GM12874 (cell line): ENCODE data around the gene TMPRSS12.

Experiments used
- TF ChIP-seq, protein P1 (sequence below): IDR thresholded peaks from 2 replicates; pipeline ENCODE4 v1.5.1; 2011; ENCODE audit warnings: low read depth, mild to moderate bottlenecking, control low read depth, low read length, moderate library complexity; ENCODE audit not compliant: insufficient read depth

The TMPRSS12 gene

DNA sequence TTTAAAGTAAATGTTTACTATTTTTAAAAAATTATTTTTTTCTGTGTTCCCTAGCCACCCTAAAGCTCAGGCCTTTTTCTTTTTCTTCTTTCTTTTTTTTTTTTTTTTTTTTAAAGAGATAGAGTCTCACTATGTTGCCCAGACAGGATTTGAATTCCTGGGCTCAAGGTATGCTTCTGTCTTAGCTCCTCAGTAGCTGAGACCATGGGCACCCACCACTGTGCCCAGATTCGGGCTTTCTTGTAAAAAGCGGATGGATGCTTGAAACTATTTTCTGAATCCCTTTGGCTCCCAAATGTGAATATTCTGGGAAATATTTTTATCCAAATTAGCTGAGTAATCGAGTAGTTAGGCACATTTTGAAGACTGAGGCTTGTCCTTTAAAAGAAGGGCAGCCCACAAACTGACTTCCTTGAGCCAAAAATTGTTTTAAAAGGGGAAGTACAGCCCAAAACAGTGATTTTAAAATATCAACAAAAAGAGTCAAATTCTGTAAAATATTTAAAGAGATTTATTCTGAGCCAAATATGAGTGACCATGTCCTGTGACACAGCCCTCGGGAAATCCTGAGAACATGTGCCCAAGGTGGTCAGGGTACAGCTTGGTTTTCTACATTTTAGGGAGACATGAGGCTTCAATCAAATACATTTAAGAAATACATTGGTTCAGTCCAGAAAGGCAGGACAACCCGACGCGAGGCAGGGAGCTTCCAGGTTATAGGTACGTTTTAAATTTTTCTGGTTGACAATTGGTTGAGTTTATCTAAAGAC is 80.8 kb downstream of the TMPRSS12 start:
- TF ChIP-seq, protein P1, sequence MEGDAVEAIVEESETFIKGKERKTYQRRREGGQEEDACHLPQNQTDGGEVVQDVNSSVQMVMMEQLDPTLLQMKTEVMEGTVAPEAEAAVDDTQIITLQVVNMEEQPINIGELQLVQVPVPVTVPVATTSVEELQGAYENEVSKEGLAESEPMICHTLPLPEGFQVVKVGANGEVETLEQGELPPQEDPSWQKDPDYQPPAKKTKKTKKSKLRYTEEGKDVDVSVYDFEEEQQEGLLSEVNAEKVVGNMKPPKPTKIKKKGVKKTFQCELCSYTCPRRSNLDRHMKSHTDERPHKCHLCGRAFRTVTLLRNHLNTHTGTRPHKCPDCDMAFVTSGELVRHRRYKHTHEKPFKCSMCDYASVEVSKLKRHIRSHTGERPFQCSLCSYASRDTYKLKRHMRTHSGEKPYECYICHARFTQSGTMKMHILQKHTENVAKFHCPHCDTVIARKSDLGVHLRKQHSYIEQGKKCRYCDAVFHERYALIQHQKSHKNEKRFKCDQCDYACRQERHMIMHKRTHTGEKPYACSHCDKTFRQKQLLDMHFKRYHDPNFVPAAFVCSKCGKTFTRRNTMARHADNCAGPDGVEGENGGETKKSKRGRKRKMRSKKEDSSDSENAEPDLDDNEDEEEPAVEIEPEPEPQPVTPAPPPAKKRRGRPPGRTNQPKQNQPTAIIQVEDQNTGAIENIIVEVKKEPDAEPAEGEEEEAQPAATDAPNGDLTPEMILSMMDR: no peak

DNA sequence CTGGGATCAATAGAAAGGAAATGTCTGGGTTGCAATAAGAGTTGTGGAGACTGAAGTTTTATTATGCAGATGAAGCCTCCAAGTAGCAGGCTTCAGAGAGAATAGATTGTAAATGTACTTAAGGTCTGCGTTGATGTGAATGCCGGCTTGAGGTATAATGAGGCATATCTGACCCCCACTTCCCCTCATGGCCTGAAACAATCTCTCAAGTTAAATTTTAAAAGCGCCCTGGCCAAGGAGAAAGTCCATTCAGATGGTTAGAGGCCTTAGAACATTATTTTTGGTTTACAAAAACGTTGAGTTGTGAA is 81.4 kb downstream of the TMPRSS12 start:
- TF ChIP-seq, protein P1: no peak

DNA sequence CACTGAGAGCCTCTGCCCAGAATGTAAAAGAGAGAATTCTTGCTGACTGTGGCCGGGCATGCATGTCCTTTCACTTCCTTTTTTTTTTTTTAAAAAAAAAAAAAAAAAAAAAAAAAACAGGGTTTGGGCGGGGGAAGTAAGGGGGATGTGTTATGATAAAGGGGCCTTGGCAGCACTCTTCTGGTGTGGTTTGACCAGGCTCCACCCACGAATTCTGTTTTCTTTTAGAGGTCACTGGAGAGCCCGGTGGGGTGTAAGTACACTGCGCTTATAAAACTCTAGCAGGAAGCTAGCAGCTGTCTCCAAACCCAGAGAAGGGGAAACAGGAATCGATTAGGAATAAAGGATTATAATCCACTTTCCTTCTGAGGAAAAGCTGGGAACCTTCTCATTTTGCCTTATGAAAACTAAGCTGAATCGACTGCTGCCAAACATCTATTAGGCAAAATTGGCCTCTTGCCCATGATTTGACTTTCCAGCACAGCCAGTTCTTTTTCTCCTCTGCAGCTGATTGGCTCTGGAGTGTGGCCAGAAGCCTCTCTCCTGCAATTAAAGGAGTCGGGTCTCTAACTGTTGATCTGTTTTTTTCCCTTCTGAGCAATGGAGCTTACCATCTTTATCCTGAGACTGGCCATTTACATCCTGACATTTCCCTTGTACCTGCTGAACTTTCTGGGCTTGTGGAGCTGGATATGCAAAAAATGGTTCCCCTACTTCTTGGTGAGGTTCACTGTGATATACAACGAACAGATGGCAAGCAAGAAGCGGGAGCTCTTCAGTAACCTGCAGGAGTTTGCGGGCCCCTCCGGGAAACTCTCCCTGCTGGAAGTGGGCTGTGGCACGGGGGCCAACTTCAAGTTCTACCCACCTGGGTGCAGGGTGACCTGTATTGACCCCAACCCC is 82.0 kb downstream of the TMPRSS12 start:
- TF ChIP-seq, protein P1: no peak

DNA sequence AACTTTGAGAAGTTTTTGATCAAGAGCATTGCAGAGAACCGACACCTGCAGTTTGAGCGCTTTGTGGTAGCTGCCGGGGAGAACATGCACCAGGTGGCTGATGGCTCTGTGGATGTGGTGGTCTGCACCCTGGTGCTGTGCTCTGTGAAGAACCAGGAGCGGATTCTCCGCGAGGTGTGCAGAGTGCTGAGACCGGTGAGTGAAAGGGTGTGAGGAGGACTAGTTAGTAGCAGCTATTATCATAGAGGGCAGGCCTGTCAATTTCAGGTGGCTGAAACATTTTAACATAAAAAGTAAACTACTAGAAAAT is 82.6 kb downstream of the TMPRSS12 start:
- TF ChIP-seq, protein P1: no peak

DNA sequence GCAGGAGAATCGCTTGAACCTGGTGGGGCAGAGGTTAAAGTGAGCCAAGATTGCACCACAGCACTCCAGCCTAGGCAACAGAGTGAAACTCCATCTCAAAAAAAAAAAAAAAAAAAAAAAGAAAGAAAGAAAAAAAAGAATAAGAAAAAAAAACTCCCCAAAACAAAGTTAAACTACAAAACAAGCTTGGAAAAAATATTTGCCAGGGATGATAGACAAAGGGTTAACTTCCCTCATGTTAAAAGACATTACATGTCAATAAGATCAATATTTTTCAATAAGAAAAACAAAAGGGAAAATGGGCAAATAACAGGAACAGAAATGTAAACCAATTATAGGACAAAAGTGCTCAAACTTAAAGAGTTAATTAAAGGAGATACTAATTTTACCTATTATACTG is 83.2 kb downstream of the TMPRSS12 start:
- TF ChIP-seq, protein P1: no peak

DNA sequence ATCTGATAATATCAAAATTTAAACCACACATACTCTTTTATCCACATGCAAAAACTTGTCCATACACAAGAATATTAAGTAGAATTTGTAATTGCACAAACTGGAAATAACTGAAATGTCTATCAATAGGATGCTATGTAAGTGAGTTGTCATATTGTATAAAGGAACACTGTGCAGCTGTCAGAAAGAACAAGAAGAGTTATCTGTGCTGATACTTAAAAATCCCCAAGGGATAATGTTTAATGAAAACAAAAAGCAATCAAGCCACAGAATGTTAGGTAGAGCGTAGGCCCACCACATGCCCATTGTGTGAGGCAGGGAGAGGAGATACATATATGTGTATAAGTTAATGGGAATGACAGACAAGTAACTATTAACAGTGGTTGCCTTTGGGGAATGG is 83.7 kb downstream of the TMPRSS12 start:
- TF ChIP-seq, protein P1: no peak

DNA sequence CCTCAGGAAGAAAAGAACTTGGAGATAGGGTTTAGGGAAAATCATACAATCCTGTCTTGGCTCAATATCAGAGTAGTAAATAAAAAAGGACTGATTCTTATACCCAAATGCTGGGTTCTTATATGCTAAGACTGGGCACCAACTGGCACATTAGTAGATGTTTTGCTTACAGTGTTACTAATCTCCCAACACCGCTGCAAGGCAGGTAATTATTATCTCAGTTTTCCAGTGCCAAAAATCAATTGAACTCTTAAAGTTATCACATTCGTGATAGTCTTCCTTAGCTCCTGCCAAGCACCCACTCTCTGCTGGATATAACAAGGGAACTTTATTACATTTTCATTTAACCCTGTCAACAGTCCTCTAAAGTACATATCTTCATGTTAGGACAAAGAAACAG is 84.6 kb downstream of the TMPRSS12 start:
- TF ChIP-seq, protein P1: no peak
